B cell (primary cell): ENCODE measurements around the gene USP7.

Source experiments
- CTCF ChIP-seq: fragments of 200-600 bp; IDR thresholded peaks from one replicate; pipeline ENCODE4 v1.8.0; 2022; ENCODE audit warnings: antibody characterized with exemption, mild to moderate bottlenecking
- EZH2 ChIP-seq: IDR thresholded peaks from 2 replicates; pipeline ENCODE4 v1.6.1; 2012; ENCODE audit warnings: borderline replicate concordance, low read depth, mild to moderate bottlenecking, moderate library complexity, low read length; ENCODE audit not compliant: insufficient read depth, poor library complexity, severe bottlenecking

GRCh38 chr16:8956265-8957062, 7.2 kb downstream of the USP7 start:
- TF ChIP-seq EZH2 (no peak), CTCF (no peak)
